Urothelium cell line (cell line): ENCODE measurements around the gene PLCB4.

Source experiments
- DNase-seq: peaks from one replicate; pipeline ENCODE4 v3.0.0; 2011; ENCODE audit warnings: low spot score, mixed read lengths
- FAIRE-seq: peaks from 2 replicates; lab custom pipeline; 2011; peaks lifted over from hg19 to GRCh38; lab: Jason Lieb, UNC

The PLCB4 gene

GRCh38 chr20:9253006-9253539, 184.2 kb downstream of the PLCB4 start:
- FAIRE-seq (no peak), DNase-seq (no peak)

- FAIRE-seq (no peak), DNase-seq (no peak)
These were observed 186.3 kb downstream of the PLCB4 start for GRCh38 chr20:9255171-9255570.

GRCh38 chr20:9256393-9256792, 187.5 kb downstream of the PLCB4 start:
- FAIRE-seq, result no peak
- no peak for DNase-seq

GRCh38 chr20:9258901-9259300, 190.0 kb downstream of the PLCB4 start:
- DNase-seq, result no peak
- no peak for FAIRE-seq

GRCh38 chr20:9260027-9260426, 191.1 kb downstream of the PLCB4 start:
- DNase-seq, result no peak
- FAIRE-seq, result no peak

- DNase-seq (no peak), FAIRE-seq (no peak)
These were observed 192.9 kb downstream of the PLCB4 start for GRCh38 chr20:9261781-9262180.

- no peak for DNase-seq
- FAIRE-seq, result no peak
These were observed 193.8 kb downstream of the PLCB4 start for GRCh38 chr20:9262653-9263194.

GRCh38 chr20:9269280-9269971, 200.5 kb downstream of the PLCB4 start:
- FAIRE-seq (no peak), DNase-seq (no peak)

GRCh38 chr20:9270831-9271230, 201.9 kb downstream of the PLCB4 start:
- FAIRE-seq, result no peak
- DNase-seq, result no peak

GRCh38 chr20:9276966-9277468, 208.1 kb downstream of the PLCB4 start:
- DNase-seq, result no peak

GRCh38 chr20:9279918-9280401, 211.1 kb downstream of the PLCB4 start:
- no peak for FAIRE-seq
- DNase-seq, result no peak

More at GRCh38 chr20:9276966-9277468, 208.1 kb downstream of the PLCB4 start:
- FAIRE-seq, result no peak

- FAIRE-seq (no peak), DNase-seq (no peak)
These were observed 211.8 kb downstream of the PLCB4 start for GRCh38 chr20:9280666-9281065.

- DNase-seq, result no peak
- no peak for FAIRE-seq
These were observed 212.9 kb downstream of the PLCB4 start for GRCh38 chr20:9281803-9282202.

GRCh38 chr20:9285617-9286016, 216.7 kb downstream of the PLCB4 start:
- no peak for DNase-seq
- FAIRE-seq, result no peak

GRCh38 chr20:9286501-9287461, 217.9 kb downstream of the PLCB4 start:
- FAIRE-seq, result no peak
- DNase-seq, result no peak

- FAIRE-seq (no peak), DNase-seq (no peak)
These were observed 218.9 kb downstream of the PLCB4 start for GRCh38 chr20:9287826-9288225.

- no peak for DNase-seq
- FAIRE-seq, result no peak
These were observed 221.4 kb downstream of the PLCB4 start for GRCh38 chr20:9290331-9290730.

GRCh38 chr20:9293145-9293544, 224.3 kb downstream of the PLCB4 start:
- FAIRE-seq (no peak), DNase-seq (no peak)

- DNase-seq (peak; percentile 40), FAIRE-seq (no peak)
These were observed 225.2 kb downstream of the PLCB4 start for GRCh38 chr20:9294041-9294440.

- FAIRE-seq (no peak), DNase-seq (no peak)
These were observed 230.0 kb downstream of the PLCB4 start for GRCh38 chr20:9298906-9299305.

GRCh38 chr20:9300080-9300479, 231.2 kb downstream of the PLCB4 start:
- DNase-seq, result no peak
- FAIRE-seq, result no peak
